A549 (cell line): ENCODE measurements around the gene ZNF92. TPM values are rescaled to one million over a fixed set of nuclear protein-coding genes. Genes with fewer than 3 reads are reported as not detected.

Experiments used
- ATAC-seq, 2 experiments: fragments of 200-7000 bp in 1 of 2; fragments of >200 bp in 1 of 2; cut with Nextera tagmentation in 1 of 2; cut with Tn5 transposase in 1 of 2; 3 replicates each; pipeline versions ENCODE4 v1.8.0 to v1.9.1; 2018 to 2020; ENCODE audit warnings: mild to moderate bottlenecking in 1 of 2, moderate library complexity in 1 of 2
- CTCF ChIA-PET: fragments of 300-600 bp; sonication (Branson Sonifier 250); formaldehyde crosslinking; extraction: SDS; loops from one replicate; lab custom pipeline; 2021; ENCODE audit warnings: antibody characterized with exemption, inconsistent platforms; lab: Yijun Ruan, JAX
- POLR2A ChIA-PET: fragments of 350-600 bp; formaldehyde crosslinking; extraction: SDS; loops from one replicate; lab custom pipeline; 2021; ENCODE audit warnings: antibody characterized with exemption, inconsistent platforms; lab: Yijun Ruan, JAX
- DNase-seq, 2 experiments: peaks; one replicate each; pipeline versions ENCODE4 v3.0.0 to v3.0.0-alpha.2; 2011 to 2016; ENCODE audit warnings: low read depth in 1 of 2, low spot score in 1 of 2
- FAIRE-seq: peaks from 2 replicates; lab custom pipeline; 2011; peaks lifted over from hg19 to GRCh38; lab: Jason Lieb, UNC
- H3K27ac ChIP-seq, 2 experiments: fragments of >200 bp; sonication (Bioruptor Twin); formaldehyde crosslinking; 3 replicates each; pipeline ENCODE4 v1.5.1; 2016 to 2017
- H3K4me1 ChIP-seq: fragments of >200 bp; sonication (Bioruptor Twin); formaldehyde crosslinking; 3 replicates; pipeline ENCODE4 v1.6.1; 2016
- H3K4me2 ChIP-seq: fragments of >200 bp; sonication (Bioruptor Twin); formaldehyde crosslinking; 3 replicates; pipeline ENCODE4 v1.6.1; 2016
- H3K4me3 ChIP-seq: fragments of >200 bp; sonication (Bioruptor Twin); formaldehyde crosslinking; 3 replicates; pipeline ENCODE4 v1.5.1; 2016
- H3K9me3 ChIP-seq: fragments of >200 bp; sonication (Bioruptor Twin); formaldehyde crosslinking; 3 replicates; pipeline ENCODE4 v1.6.1; 2016
- BHLHE40 ChIP-seq: IDR thresholded peaks from 2 replicates; pipeline ENCODE4 v1.6.1; 2012; ENCODE audit warnings: low read depth, low read length, inconsistent platforms
- CBX2 ChIP-seq: fragments of 200-600 bp; sonication (generic); IDR thresholded peaks from 2 replicates; pipeline ENCODE4 v1.6.1; 2016; ENCODE audit warnings: low read depth, mild to moderate bottlenecking, borderline replicate concordance
- CEBPB ChIP-seq, 2 experiments: fragments of >200 bp in 1 of 2; sonication (Bioruptor Twin) in 1 of 2; formaldehyde crosslinking in 1 of 2; IDR thresholded peaks; 2 replicates each; pipeline ENCODE4 v1.6.1; 2012 to 2016
- CHD4 ChIP-seq: fragments of 200-600 bp; sonication (generic); IDR thresholded peaks from 2 replicates; pipeline ENCODE4 v1.6.1; 2016; ENCODE audit warnings: antibody characterized with exemption, mild to moderate bottlenecking, borderline replicate concordance
- E2F6 ChIP-seq: IDR thresholded peaks from 2 replicates; pipeline ENCODE4 v1.6.1; 2012; ENCODE audit warnings: low read depth, borderline replicate concordance
- FOSL2 ChIP-seq, 2 experiments: fragments of 450-650 bp in 1 of 2; fragments of >200 bp in 1 of 2; sonication (Bioruptor Twin) in 1 of 2; formaldehyde crosslinking; IDR thresholded peaks; 2 replicates each; pipeline versions ENCODE4 v1.5.0 to v1.6.1; 2016 to 2020; ENCODE audit warnings: mild to moderate bottlenecking in 1 of 2, moderate library complexity in 1 of 2
- HDAC2 ChIP-seq: fragments of 200-600 bp; sonication (generic); IDR thresholded peaks from 2 replicates; pipeline ENCODE4 v1.6.1; 2016
- HEYL ChIP-seq: fragments of 250-450 bp; sonication (Bioruptor Pico); IDR thresholded peaks from 2 replicates; pipeline ENCODE4 v1.8.0; 2021; ENCODE audit warnings: mild to moderate bottlenecking, moderate library complexity
- HMGXB4 ChIP-seq: fragments of 250-450 bp; sonication (Bioruptor Pico); IDR thresholded peaks from 2 replicates; pipeline ENCODE4 v1.5.0; 2021; ENCODE audit warnings: mild to moderate bottlenecking, moderate library complexity, borderline replicate concordance
- HOXA7 ChIP-seq: fragments of 250-450 bp; sonication (Bioruptor Pico); IDR thresholded peaks from 2 replicates; pipeline ENCODE4 v1.5.0; 2020; ENCODE audit warnings: mild to moderate bottlenecking, moderate library complexity
- HOXB13 ChIP-seq: fragments of 250-450 bp; sonication (Bioruptor Pico); IDR thresholded peaks from 2 replicates; pipeline ENCODE4 v1.5.0; 2020; ENCODE audit warnings: low read depth, mild to moderate bottlenecking, moderate library complexity
- JUNB ChIP-seq: fragments of >200 bp; sonication (Bioruptor Twin); formaldehyde crosslinking; IDR thresholded peaks from 2 replicates; pipeline ENCODE4 v1.6.1; 2016
- KDM1A ChIP-seq: fragments of 200-600 bp; sonication (generic); IDR thresholded peaks from 2 replicates; pipeline ENCODE4 v1.6.1; 2016; ENCODE audit warnings: low read depth, mild to moderate bottlenecking
- KDM5A ChIP-seq: fragments of 200-600 bp; sonication (generic); IDR thresholded peaks from 2 replicates; pipeline ENCODE4 v1.6.1; 2016; ENCODE audit warnings: antibody characterized with exemption, mild to moderate bottlenecking
- MAFK ChIP-seq: fragments of 450-650 bp; IDR thresholded peaks from 2 replicates; pipeline ENCODE4 v1.6.1; 2014; ENCODE audit not compliant: partially characterized antibody
- MAZ ChIP-seq: fragments of 150-350 bp; IDR thresholded peaks from 2 replicates; pipeline ENCODE4 v1.6.1; 2014; ENCODE audit warnings: antibody characterized with exemption, low read depth, low read length, borderline replicate concordance
- NR3C1 ChIP-seq: fragments of >200 bp; sonication (Bioruptor Twin); formaldehyde crosslinking; IDR thresholded peaks from 3 replicates; pipeline ENCODE4 v1.6.1; 2017
- PHF8 ChIP-seq: fragments of 200-600 bp; sonication (generic); IDR thresholded peaks from 2 replicates; pipeline ENCODE4 v1.6.1; 2016; ENCODE audit warnings: low read depth, mild to moderate bottlenecking, antibody characterized with exemption, moderate library complexity, borderline replicate concordance
- RAD21 ChIP-seq, 2 experiments: fragments of >200 bp in 1 of 2; sonication (Bioruptor Twin) in 1 of 2; formaldehyde crosslinking in 1 of 2; IDR thresholded peaks in 1 of 2; conservative IDR thresholded peaks in 1 of 2; 2 replicates in 1 of 2; 3 replicates in 1 of 2; pipeline ENCODE4 v1.6.1; 2012 to 2018; ENCODE audit warnings: inconsistent platforms in 1 of 2
- RCOR1 ChIP-seq: fragments of 150-350 bp; IDR thresholded peaks from 2 replicates; pipeline ENCODE4 v1.6.1; 2014; ENCODE audit warnings: antibody characterized with exemption, low read length, low read depth
- RFX5 ChIP-seq: fragments of 450-650 bp; IDR thresholded peaks from 2 replicates; pipeline ENCODE4 v1.7.1; 2014; ENCODE audit warnings: antibody characterized with exemption, mild to moderate bottlenecking, moderate library complexity
- SMC3 ChIP-seq: fragments of >200 bp; sonication (Bioruptor Twin); formaldehyde crosslinking; IDR thresholded peaks from 3 replicates; pipeline ENCODE4 v1.6.1; 2018; ENCODE audit warnings: inconsistent platforms
- SREBF2 ChIP-seq: fragments of 450-650 bp; IDR thresholded peaks from 2 replicates; pipeline ENCODE4 v1.6.1; 2014; ENCODE audit warnings: mild to moderate bottlenecking, moderate library complexity
- TFCP2L1 ChIP-seq: fragments of 250-450 bp; sonication (Bioruptor Pico); IDR thresholded peaks from 2 replicates; pipeline ENCODE4 v1.5.0; 2021; ENCODE audit warnings: mild to moderate bottlenecking
- TP53 ChIP-seq: fragments of 250-450 bp; sonication (Bioruptor Pico); IDR thresholded peaks from 2 replicates; pipeline ENCODE4 v1.5.0; 2021; ENCODE audit warnings: mild to moderate bottlenecking, moderate library complexity
- USF2 ChIP-seq: fragments of 450-650 bp; IDR thresholded peaks from 2 replicates; pipeline ENCODE4 v1.6.1; 2014; ENCODE audit warnings: antibody characterized with exemption
- ZFP36 ChIP-seq: fragments of 450-650 bp; IDR thresholded peaks from 2 replicates; pipeline ENCODE4 v1.6.1; 2014; ENCODE audit warnings: borderline replicate concordance; ENCODE audit not compliant: partially characterized antibody
- WGBS: methylation state at CpG from one replicate; pipeline ENCODE4 v1.1.6; 2017; ENCODE audit errors: missing lambda C conversion rate; 5-methylcytosine and 5-hydroxymethylcytosine counted together
- polyA plus RNA-seq, 4 experiments: library from polyadenylated mRNA; depleted of rRNA in 3 of 4; stranded (reverse); fragments of >200 nt; fragmentation: RNase III in 1 of 4; extraction: RNeasy Plus Mini Kit Qiagen cat#74134 plus additional on column Dnase treatment in 1 of 4; gene quantifications; 2 replicates in 3 of 4; 3 replicates in 1 of 4; pipeline ENCODE4 v1.2.3, GENCODE V29; 2011 to 2017

The ZNF92 gene
- polyA plus RNA-seq, 2 of the 4 experiments (the other 2 are of a cell fraction) = 6.9 to 7.7 TPM

GRCh38 chr7:65354263-65354662, 19.4 kb upstream of the ZNF92 start:
- Histone ChIP-seq H3K4me3 (no peak overlapping the region), H3K4me1 (no peaks in the 10 kb centered on the region), H3K27ac (no peak overlapping the region), H3K4me2 (no peak overlapping the region), H3K9me3 (no peaks in the 10 kb centered on the region)
- FAIRE-seq (no peak), ATAC-seq (no peak), DNase-seq (no peak)
- WGBS = 76% methylated on average over 4 of the region's 4 CpGs
- TF ChIP-seq MAFK (no peak), RFX5 (no peak), MAZ (no peak), SREBF2 (no peak), CBX2 (no peak), HOXA7 (CRISPR knock-in tag) (no peak), JUNB (no peak), ZFP36 (no peak), HOXB13 (no peak), HDAC2 (no peak), CHD4 (no peak), SMC3 (no peak), E2F6 (no peak), RAD21 (conservative IDR thresholded peaks at IDR 0.05 in 1 of 2, IDR thresholded peaks at IDR 0.05 in 1 of 2) (no peak), FOSL2 (IDR thresholded peaks at IDR 0.05) (no peak), FOSL2 (CRISPR knock-in tag; IDR thresholded peaks at IDR 0.05) (no peak), RCOR1 (no peak), HMGXB4 (no peak), TP53 (no peak)
- ChIA-PET POLR2A (no interaction called here), CTCF (no interaction called here)

GRCh38 chr7:65369843-65370242, 3.8 kb upstream of the ZNF92 start:
- Histone ChIP-seq H3K4me2 (no peak overlapping the region), H3K27ac (no peak overlapping the region), H3K4me3 (no peak overlapping the region), H3K4me1 (0 out of 3 replicates have a peak, but pooled peaks cover 2% of the 10 kb centered on the region), H3K9me3 (no peaks in the 10 kb centered on the region)
- POLR2A ChIA-PET = no interaction called here
- FAIRE-seq = no peak
- 92% methylated on average over 3 of the region's 3 CpGs for WGBS
- no peak for DNase-seq
- TF ChIP-seq HMGXB4 (no peak), KDM1A (no peak), ZFP36 (no peak), CEBPB (IDR thresholded peaks at IDR 0.05) (no peak), KDM5A (no peak), RAD21 (conservative IDR thresholded peaks at IDR 0.05 in 1 of 2, IDR thresholded peaks at IDR 0.05 in 1 of 2) (no peak), MAFK (no peak), PHF8 (no peak), HEYL (CRISPR knock-in tag) (no peak), USF2 (no peak), HOXA7 (CRISPR knock-in tag) (no peak), NR3C1 (no peak), SREBF2 (no peak), HOXB13 (no peak), BHLHE40 (no peak), FOSL2 (IDR thresholded peaks at IDR 0.05) (no peak), FOSL2 (CRISPR knock-in tag; IDR thresholded peaks at IDR 0.05) (no peak), SMC3 (no peak), TFCP2L1 (CRISPR knock-in tag) (no peak)
- CTCF ChIA-PET = no interaction called here
- ATAC-seq = no peak
